ENCODE measurements around the gene PCDHGA1.

DNA sequence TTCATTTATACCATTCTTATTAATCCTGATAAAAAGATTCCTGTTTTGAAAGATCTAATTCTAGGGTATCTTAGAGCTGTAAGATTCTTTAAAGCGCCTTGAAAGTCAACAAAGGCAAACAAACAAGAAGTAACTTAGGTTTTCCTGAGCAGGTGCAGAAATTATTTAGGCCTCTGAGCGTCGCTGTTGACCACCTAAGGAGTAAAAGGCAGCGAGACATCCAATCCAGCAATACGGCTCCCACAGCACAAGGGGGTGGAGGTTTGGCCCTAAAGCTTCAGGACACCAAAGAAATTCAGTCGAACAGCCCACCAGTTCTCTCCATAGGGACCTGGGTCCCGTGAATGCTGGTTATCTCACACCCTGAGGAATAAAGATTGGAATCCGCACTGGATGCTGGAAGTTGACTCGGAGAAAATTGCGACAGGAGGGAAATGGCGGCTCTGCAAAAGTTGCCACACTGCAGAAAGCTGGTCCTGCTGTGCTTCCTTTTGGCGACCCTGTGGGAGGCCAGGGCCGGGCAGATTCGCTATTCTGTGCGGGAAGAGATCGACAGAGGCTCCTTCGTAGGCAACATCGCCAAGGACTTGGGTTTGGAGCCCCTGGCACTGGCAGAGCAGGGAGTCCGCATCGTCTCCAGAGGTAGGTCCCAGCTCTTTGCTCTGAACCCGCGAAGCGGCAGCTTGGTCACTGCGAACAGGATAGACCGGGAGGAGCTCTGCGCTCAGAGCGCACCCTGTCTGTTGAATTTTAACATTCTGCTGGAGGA is 8.4 kb downstream of the PCDHGA1 start, which contains the start of gene PCDHGA2:
- TF ChIP-seq RFX5 (IDR thresholded peaks at IDR 0.05; ENCODE audit: low read depth, low read length) (no peak), POLR2A (IDR thresholded peaks at IDR 0.05; ENCODE audit: low read depth, low read length) (no peak), CTCF (conservative IDR thresholded peaks at IDR 0.05; ENCODE audit: low read depth, low read length) (peak; percentile 54), SMC3 (IDR thresholded peaks at IDR 0.05; ENCODE audit: low read depth, low read length) (0 out of 2 replicates have a peak, but pooled peaks have one; percentile 26), MAFK (IDR thresholded peaks at IDR 0.05; ENCODE audit: low read depth, low read length) (no peak), RAD21 (IDR thresholded peaks at IDR 0.05; ENCODE audit: low read length) (peak; percentile 56), CHD1 (IDR thresholded peaks at IDR 0.05; ENCODE audit: low read depth, low read length) (no peak), BHLHE40 (IDR thresholded peaks at IDR 0.05; ENCODE audit: low read depth, low read length) (no peak)
- TF ChIP-seq, protein P1, sequence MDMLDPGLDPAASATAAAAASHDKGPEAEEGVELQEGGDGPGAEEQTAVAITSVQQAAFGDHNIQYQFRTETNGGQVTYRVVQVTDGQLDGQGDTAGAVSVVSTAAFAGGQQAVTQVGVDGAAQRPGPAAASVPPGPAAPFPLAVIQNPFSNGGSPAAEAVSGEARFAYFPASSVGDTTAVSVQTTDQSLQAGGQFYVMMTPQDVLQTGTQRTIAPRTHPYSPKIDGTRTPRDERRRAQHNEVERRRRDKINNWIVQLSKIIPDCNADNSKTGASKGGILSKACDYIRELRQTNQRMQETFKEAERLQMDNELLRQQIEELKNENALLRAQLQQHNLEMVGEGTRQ (IDR thresholded peaks at IDR 0.05; ENCODE audit: low read depth, low read length) = no peak
